ENCODE data around the gene XDH. TPM values are rescaled to one million over a fixed set of nuclear protein-coding genes. Genes with fewer than 3 reads are reported as not detected.

The XDH gene
- 0.74 to 1.3 TPM (median 1.2 TPM) in 5 replicates for total RNA-seq (2022; extraction: Qiagen RNA extraction; ENCODE audit: low read depth)

DNA sequence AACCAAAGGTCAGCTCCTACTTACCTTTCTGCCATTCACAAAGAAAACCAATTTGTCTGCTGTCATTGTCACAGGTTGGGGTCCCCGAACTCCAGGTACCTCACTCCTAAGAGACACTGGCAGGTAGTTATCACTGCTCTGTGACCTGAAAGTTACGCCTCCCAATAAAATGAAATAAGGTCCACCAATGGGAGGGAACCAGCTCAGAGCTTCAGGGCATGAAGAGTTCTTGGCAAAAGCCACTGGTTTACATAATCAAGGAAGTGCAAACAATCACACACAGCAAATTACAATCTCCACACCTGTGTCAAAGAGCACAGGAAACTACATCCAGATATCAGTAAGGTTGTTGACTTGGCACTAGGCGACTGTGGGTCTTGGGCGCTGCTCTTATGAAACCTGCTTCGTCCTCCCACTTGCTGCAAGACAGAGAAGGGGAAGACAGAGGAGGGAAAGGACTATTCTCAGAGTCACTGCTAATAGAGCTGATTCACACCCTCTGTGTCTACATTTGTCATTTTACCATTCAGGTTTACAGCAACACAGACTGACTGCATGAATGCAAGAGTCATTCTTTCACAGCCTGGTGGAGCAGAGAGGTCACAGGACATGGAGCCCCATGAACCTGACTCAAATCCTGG is at the start of gene XDH:
TSS of gene XDH (minus strand) at position 142 of the 641 bp plus-strand sequence. CDS start at position 66, 76 bp downstream.

Other genes starting within 250 kb of the XDH start
- gene CAPN14, start 197.2 kb downstream of the XDH start, total RNA-seq (2022; extraction: Qiagen RNA extraction; ENCODE audit: low read depth) = 0.06 to 0.07 TPM in 2 of 5 replicates, not detected in the others
- gene EHD3, start 180.6 kb downstream of the XDH start, total RNA-seq (2022; extraction: Qiagen RNA extraction; ENCODE audit: low read depth) = 6.2 to 9.4 TPM (median 8.3 TPM) in 5 replicates
- 0.04 to 0.06 TPM (median 0.06 TPM) in 3 of 5 replicates, not detected in the others for gene SRD5A2, start 166.2 kb upstream of the XDH start, total RNA-seq (2022; extraction: Qiagen RNA extraction; ENCODE audit: low read depth)